HepG2 (cell line): Measurements from ENCODE around the gene ALDH9A1. TPM values are rescaled to one million over a fixed set of nuclear protein-coding genes. Genes with fewer than 3 reads are reported as not detected.

Experiments used
- BRCA1 ChIP-seq: sonication (generic); formaldehyde crosslinking; IDR thresholded peaks from 2 replicates; pipeline ENCODE4 v1.4.0; 2020; ENCODE audit warnings: missing genetic modification reagents
- GABPA ChIP-seq, 2 experiments: IDR thresholded peaks; 2 replicates each; pipeline ENCODE4 v1.6.1; 2011 to 2016; ENCODE audit warnings: low read depth in 2 of 2, low read length in 1 of 2, missing biosample characterization in 1 of 2, missing genetic modification characterization in 1 of 2
- HOXA7 ChIP-seq: sonication (generic); formaldehyde crosslinking; IDR thresholded peaks from 2 replicates; pipeline ENCODE4 v1.8.1; 2022; ENCODE audit warnings: mild to moderate bottlenecking, missing genetic modification reagents, moderate library complexity
- KMT2A ChIP-seq: sonication (generic); formaldehyde crosslinking; IDR thresholded peaks from 2 replicates; pipeline ENCODE4 v1.4.0; 2020; ENCODE audit warnings: missing genetic modification reagents
- PHB2 ChIP-seq: fragments of 450-650 bp; IDR thresholded peaks from 2 replicates; pipeline ENCODE4 v1.6.1; 2018; ENCODE audit not compliant: partially characterized antibody
- RAD51 ChIP-seq: fragments of 450-650 bp; IDR thresholded peaks from 2 replicates; pipeline ENCODE4 v1.6.1; 2016; ENCODE audit warnings: borderline replicate concordance
- REPIN1 ChIP-seq: sonication (generic); formaldehyde crosslinking; IDR thresholded peaks from 2 replicates; pipeline ENCODE4 v1.8.0; 2022; ENCODE audit warnings: missing genetic modification reagents, low read depth, mild to moderate bottlenecking, borderline replicate concordance
- STAG1 ChIP-seq: sonication (generic); formaldehyde crosslinking; IDR thresholded peaks from 2 replicates; pipeline ENCODE4 v1.4.0; 2020; ENCODE audit warnings: missing genetic modification reagents
- TCF12 ChIP-seq, 2 experiments: fragments of 450-650 bp in 1 of 2; sonication (generic) in 1 of 2; formaldehyde crosslinking in 1 of 2; IDR thresholded peaks; 2 replicates each; pipeline versions ENCODE4 v1.6.1 to v1.8.0; 2017 to 2022; ENCODE audit warnings: antibody characterized with exemption in 1 of 2, mild to moderate bottlenecking in 1 of 2, missing genetic modification reagents in 1 of 2, moderate library complexity in 1 of 2
- ZBTB42 ChIP-seq: sonication (generic); formaldehyde crosslinking; IDR thresholded peaks from 2 replicates; pipeline ENCODE4 v1.5.0; 2020; ENCODE audit warnings: mild to moderate bottlenecking, missing genetic modification reagents
- ZNF20 ChIP-seq: sonication (generic); formaldehyde crosslinking; IDR thresholded peaks from 2 replicates; pipeline ENCODE4 v1.4.0; 2020; ENCODE audit warnings: mild to moderate bottlenecking, moderate library complexity, missing genetic modification reagents
- ZNF350 ChIP-seq: sonication (generic); formaldehyde crosslinking; IDR thresholded peaks from 2 replicates; pipeline ENCODE4 v1.4.0; 2020; ENCODE audit warnings: mild to moderate bottlenecking, low read depth, missing genetic modification reagents, borderline replicate concordance
- ZNF44 ChIP-seq: sonication (generic); formaldehyde crosslinking; IDR thresholded peaks from 2 replicates; pipeline ENCODE4 v1.5.1; 2020; ENCODE audit warnings: mild to moderate bottlenecking, missing genetic modification reagents
- ZNF563 ChIP-seq: sonication (generic); formaldehyde crosslinking; IDR thresholded peaks from 2 replicates; pipeline ENCODE4 v1.8.0; 2022; ENCODE audit warnings: mild to moderate bottlenecking, moderate library complexity, missing genetic modification reagents
- ZNF567 ChIP-seq: sonication (generic); formaldehyde crosslinking; IDR thresholded peaks from 2 replicates; pipeline ENCODE4 v1.8.1; 2023; ENCODE audit warnings: mild to moderate bottlenecking, missing genetic modification reagents, borderline replicate concordance
- polyA plus RNA-seq, 8 experiments: library from polyadenylated mRNA; depleted of rRNA in 3 of 8; stranded (reverse) in 7 of 8; unstranded in 1 of 8; fragments of >200 nt; fragmentation: Illumina TruSeq in 4 of 8; extraction: Trizol in 4 of 8; gene quantifications; 2 replicates each; pipeline versions ENCODE4 v1.2.1 to v1.2.3, GENCODE V29; 2011 to 2016; ENCODE audit warnings: low read depth in 4 of 8, missing spikeins in 1 of 8, mixed read lengths in 1 of 8; ENCODE audit not compliant: insufficient read depth in 1 of 8
- total RNA-seq, 5 experiments: library from RNA; depleted of rRNA; stranded (reverse); fragments of >200 nt; fragmentation: Illumina TruSeq; extraction: Trizol; gene quantifications; 2 replicates each; pipeline ENCODE4 v1.2.3, GENCODE V29; 2016; ENCODE audit warnings: low read depth in 1 of 5
- TF ChIP-seq, protein P1 (sequence below): sonication (generic); formaldehyde crosslinking; IDR thresholded peaks from 2 replicates; pipeline ENCODE4 v1.4.0; 2020; ENCODE audit warnings: missing genetic modification reagents, borderline replicate concordance
- TF ChIP-seq, protein P2 (sequence below): IDR thresholded peaks from 2 replicates; pipeline ENCODE4 v1.6.1; 2016; ENCODE audit warnings: missing biosample characterization, missing genetic modification reagents, low read depth
- TF ChIP-seq, protein P3 (sequence below): sonication (generic); formaldehyde crosslinking; conservative IDR thresholded peaks from 2 replicates; pipeline ENCODE4 v1.4.0; 2020; ENCODE audit warnings: missing genetic modification reagents
- TF ChIP-seq, protein P4 (sequence below): sonication (generic); formaldehyde crosslinking; IDR thresholded peaks from 2 replicates; pipeline ENCODE4 v1.4.0; 2020; ENCODE audit warnings: missing genetic modification reagents

Gene ALDH9A1
- total and polyA plus RNA-seq, 2 of the 13 experiments (the other 11 are each of a cell fraction or from before 2014, with no cell fraction given): 27.5 to 38.5 TPM

DNA sequence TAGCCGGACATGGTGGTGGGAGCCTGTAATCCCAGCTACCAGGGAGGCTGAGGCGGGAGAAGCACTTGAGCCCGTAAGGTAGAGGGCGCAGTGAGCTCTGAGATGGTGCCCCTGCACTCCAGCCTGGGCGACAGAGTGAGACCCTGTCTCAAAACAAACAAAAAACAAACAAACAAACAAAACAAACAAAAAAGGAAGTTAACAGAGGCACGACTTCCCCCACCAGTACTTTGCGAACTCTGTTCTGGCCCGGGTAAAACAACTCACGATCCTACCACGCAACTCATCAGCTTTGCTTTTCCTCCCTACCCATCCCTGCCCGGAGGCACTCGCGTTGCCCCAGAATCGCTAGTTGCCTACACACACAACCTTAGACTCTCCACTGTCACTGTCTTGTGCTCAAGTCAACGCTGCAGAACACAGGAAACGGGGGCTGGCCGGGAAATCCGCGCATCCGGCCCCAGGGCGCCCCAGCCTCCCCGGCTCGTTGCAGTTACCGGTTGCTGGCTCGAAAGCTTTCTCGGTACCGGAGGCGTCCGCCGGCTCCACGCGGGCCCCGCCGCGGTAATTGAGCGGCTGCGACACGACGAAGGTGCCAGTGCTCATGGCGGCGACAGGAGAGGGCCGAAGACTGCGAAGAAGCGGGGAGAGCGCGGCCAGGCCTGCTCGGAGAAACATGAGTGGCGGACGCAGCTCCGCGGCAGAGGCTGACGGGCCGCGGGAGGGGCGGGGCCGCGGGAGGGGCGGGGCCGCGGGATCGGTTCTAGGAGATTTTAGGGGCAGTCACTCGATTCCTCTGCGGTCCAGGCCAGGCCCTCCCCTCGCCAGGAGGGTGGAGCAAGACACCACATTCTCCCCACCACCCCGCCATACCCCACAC is at the start of gene ALDH9A1 (continued):
- TF ChIP-seq, protein P1, sequence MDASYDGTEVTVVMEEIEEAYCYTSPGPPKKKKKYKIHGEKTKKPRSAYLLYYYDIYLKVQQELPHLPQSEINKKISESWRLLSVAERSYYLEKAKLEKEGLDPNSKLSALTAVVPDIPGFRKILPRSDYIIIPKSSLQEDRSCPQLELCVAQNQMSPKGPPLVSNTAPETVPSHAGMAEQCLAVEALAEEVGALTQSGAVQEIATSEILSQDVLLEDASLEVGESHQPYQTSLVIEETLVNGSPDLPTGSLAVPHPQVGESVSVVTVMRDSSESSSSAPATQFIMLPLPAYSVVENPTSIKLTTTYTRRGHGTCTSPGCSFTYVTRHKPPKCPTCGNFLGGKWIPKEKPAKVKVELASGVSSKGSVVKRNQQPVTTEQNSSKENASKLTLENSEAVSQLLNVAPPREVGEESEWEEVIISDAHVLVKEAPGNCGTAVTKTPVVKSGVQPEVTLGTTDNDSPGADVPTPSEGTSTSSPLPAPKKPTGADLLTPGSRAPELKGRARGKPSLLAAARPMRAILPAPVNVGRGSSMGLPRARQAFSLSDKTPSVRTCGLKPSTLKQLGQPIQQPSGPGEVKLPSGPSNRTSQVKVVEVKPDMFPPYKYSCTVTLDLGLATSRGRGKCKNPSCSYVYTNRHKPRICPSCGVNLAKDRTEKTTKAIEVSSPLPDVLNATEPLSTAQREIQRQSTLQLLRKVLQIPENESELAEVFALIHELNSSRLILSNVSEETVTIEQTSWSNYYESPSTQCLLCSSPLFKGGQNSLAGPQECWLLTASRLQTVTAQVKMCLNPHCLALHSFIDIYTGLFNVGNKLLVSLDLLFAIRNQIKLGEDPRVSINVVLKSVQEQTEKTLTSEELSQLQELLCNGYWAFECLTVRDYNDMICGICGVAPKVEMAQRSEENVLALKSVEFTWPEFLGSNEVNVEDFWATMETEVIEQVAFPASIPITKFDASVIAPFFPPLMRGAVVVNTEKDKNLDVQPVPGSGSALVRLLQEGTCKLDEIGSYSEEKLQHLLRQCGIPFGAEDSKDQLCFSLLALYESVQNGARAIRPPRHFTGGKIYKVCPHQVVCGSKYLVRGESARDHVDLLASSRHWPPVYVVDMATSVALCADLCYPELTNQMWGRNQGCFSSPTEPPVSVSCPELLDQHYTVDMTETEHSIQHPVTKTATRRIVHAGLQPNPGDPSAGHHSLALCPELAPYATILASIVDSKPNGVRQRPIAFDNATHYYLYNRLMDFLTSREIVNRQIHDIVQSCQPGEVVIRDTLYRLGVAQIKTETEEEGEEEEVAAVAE (CRISPR knock-in tag): peak; percentile 64; the same call in 1 of the 2 replicates
- TF ChIP-seq, protein P2, sequence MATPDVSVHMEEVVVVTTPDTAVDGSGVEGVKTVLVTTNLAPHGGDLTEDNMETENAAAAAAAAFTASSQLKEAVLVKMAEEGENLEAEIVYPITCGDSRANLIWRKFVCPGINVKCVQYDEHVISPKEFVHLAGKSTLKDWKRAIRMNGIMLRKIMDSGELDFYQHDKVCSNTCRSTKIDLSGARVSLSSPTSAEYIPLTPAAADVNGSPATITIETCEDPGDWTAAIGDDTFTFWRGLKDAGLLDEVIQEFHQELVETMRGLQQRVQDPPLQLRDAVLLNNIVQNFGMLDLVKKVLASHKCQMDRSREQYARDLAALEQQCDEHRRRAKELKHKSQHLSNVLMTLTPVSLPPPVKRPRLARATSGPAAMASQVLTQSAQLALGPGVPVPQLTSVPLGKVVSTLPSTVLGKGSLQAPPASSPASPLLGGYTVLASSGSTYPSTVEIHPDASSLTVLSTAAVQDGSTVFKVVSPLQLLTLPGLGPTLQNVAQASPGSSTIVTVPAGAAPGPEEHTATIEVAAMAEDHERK (CRISPR knock-in tag): no peak
- TF ChIP-seq GABPA (IDR thresholded peaks at IDR 0.05; ENCODE audit: low read depth, low read length) (peak; percentile 50), GABPA (CRISPR knock-in tag; IDR thresholded peaks at IDR 0.05; ENCODE audit: low read depth) (peak; percentile 71), TCF12 (IDR thresholded peaks at IDR 0.05) (no peak), TCF12 (CRISPR knock-in tag; IDR thresholded peaks at IDR 0.05) (peak; percentile 36; the same call in 1 of the 2 replicates), PHB2 (no peak), STAG1 (CRISPR knock-in tag) (peak; percentile 44; the same call in 1 of the 2 replicates), ZNF44 (CRISPR knock-in tag) (peak; percentile 41; the same call in 1 of the 2 replicates), BRCA1 (0 out of 2 replicates have a peak, but pooled peaks have one; percentile 36), KMT2A (CRISPR knock-in tag) (peak; percentile 48; the same call in 1 of the 2 replicates), REPIN1 (CRISPR knock-in tag) (no peak), RAD51 (no peak), ZNF567 (CRISPR knock-in tag) (peak; percentile 60; the same call in 1 of the 2 replicates), ZNF350 (CRISPR knock-in tag) (peak; percentile 87), ZBTB42 (CRISPR knock-in tag) (0 out of 2 replicates have a peak, but pooled peaks have one; percentile 72), ZNF563 (peak; percentile 88; the same call in 1 of the 2 replicates), HOXA7 (CRISPR knock-in tag) (no peak), ZNF20 (CRISPR knock-in tag) (0 out of 2 replicates have a peak, but pooled peaks have one; percentile 39)
- TF ChIP-seq, protein P3, sequence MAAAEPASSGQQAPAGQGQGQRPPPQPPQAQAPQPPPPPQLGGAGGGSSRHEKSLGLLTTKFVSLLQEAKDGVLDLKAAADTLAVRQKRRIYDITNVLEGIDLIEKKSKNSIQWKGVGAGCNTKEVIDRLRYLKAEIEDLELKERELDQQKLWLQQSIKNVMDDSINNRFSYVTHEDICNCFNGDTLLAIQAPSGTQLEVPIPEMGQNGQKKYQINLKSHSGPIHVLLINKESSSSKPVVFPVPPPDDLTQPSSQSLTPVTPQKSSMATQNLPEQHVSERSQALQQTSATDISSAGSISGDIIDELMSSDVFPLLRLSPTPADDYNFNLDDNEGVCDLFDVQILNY (CRISPR knock-in tag): 0 out of 2 replicates have a peak, but pooled peaks have one; percentile 19
- TF ChIP-seq, protein P4, sequence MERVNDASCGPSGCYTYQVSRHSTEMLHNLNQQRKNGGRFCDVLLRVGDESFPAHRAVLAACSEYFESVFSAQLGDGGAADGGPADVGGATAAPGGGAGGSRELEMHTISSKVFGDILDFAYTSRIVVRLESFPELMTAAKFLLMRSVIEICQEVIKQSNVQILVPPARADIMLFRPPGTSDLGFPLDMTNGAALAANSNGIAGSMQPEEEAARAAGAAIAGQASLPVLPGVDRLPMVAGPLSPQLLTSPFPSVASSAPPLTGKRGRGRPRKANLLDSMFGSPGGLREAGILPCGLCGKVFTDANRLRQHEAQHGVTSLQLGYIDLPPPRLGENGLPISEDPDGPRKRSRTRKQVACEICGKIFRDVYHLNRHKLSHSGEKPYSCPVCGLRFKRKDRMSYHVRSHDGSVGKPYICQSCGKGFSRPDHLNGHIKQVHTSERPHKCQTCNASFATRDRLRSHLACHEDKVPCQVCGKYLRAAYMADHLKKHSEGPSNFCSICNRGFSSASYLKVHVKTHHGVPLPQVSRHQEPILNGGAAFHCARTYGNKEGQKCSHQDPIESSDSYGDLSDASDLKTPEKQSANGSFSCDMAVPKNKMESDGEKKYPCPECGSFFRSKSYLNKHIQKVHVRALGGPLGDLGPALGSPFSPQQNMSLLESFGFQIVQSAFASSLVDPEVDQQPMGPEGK (CRISPR knock-in tag): peak; percentile 40
